Central memory CD8-positive, alpha-beta T cell (primary cell): ENCODE measurements around the gene ALDH16A1.
A peak's percentile ranks its signal among the peaks of the same experiment; 100 is the strongest.
"Not testable (repeated sequence)": the region's sequence is repeated elsewhere in the genome, so short reads cannot be mapped to it uniquely, and the experiment has no call there.

Source experiments
- ATAC-seq: fragments of 150-1000 bp; cut with Tn5 transposase; replicated peaks from 2 replicates; pipeline ENCODE4 v1.10.0; 2022; ENCODE audit warnings: mild to moderate bottlenecking, moderate FRiP score, moderate number of reproducible peaks; ENCODE audit not compliant: poor library complexity, severe bottlenecking; ENCODE audit errors: extremely low read depth
- DNase-seq, 2 donors: peaks; one replicate each; pipeline ENCODE4 v3.0.0; 2021; ENCODE audit warnings: low spot score in 2 of 2
- H3K27ac Mint-ChIP-seq: one replicate; pipeline ENCODE4 v1.8.0; 2022; ENCODE audit warnings: low read depth, mild to moderate bottlenecking, moderate library complexity, mixed read lengths
- H3K27me3 Mint-ChIP-seq: one replicate; pipeline ENCODE4 v1.8.0; 2022; ENCODE audit warnings: mixed read lengths
- H3K36me3 Mint-ChIP-seq: one replicate; pipeline ENCODE4 v1.8.0; 2022; ENCODE audit warnings: mild to moderate bottlenecking, moderate library complexity, mixed read lengths; ENCODE audit not compliant: insufficient read depth
- H3K4me1 Mint-ChIP-seq: one replicate; pipeline ENCODE4 v1.8.0; 2022; ENCODE audit warnings: mixed read lengths
- H3K4me3 Mint-ChIP-seq: one replicate; pipeline ENCODE4 v1.8.0; 2022; ENCODE audit warnings: mild to moderate bottlenecking, moderate library complexity, mixed read lengths
- H3K9me3 Mint-ChIP-seq: one replicate; pipeline ENCODE4 v1.8.0; 2022; ENCODE audit warnings: mixed read lengths

ALDH16A1 gene

DNA sequence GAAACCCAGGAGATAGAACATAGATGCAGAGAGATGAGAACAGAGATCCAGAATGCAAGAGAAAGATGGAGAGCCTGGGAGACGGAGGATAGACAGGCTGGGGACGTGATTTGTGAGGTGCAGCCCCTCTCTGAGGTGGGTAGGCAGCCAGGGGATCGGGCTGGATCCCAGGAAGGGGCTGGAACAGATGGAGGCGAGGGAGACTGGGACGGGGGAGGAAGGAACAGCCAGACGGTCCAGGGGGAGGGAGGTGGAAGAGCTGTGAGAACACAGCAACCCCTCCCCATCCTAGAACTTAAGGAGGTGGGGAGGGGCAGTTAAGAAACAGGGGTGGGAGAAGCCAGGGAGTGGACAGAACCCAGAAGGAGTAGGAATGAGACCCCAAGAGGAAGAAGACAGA is 14.8 kb upstream of the ALDH16A1 start:
- ATAC-seq = no peak
- H3K9me3 Mint-ChIP-seq = no peaks in the 10 kb centered on the region
- no peak overlapping the region for H3K4me3 Mint-ChIP-seq
- peaks cover 41% of the 10 kb centered on the region for H3K4me1 Mint-ChIP-seq
- no peak overlapping the region for H3K27ac Mint-ChIP-seq
- H3K27me3 Mint-ChIP-seq = peaks cover 91% of the 10 kb centered on the region
- peaks cover 5% of the 10 kb centered on the region for H3K36me3 Mint-ChIP-seq
- DNase-seq = no peak

DNA sequence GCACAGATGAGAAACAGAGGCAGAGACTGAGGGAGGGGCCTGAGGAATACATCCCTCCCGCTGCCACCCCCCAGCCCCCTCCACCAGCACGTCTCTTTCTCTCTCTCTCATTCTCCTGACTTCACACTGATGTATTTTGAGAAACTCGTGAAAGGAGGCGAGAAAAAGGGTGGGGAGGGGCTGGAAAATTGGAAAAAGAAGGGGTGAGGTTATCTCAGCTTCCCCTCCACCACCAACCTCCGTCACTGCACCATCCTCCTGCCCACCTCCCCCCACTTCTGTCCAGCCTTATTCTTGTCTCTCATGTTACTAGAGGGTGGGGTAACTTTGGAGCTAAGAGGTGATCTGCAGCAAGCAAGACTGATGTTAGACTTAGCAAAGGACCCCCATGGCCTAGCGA is 13.2 kb upstream of the ALDH16A1 start:
- no peak overlapping the region for H3K27ac Mint-ChIP-seq
- no peaks in the 10 kb centered on the region for H3K9me3 Mint-ChIP-seq
- peaks cover 80% of the 10 kb centered on the region for H3K27me3 Mint-ChIP-seq
- H3K4me3 Mint-ChIP-seq = no peak overlapping the region
- DNase-seq (no peak), ATAC-seq (no peak)
- H3K36me3 Mint-ChIP-seq = peaks cover 9% of the 10 kb centered on the region
- peaks cover 51% of the 10 kb centered on the region for H3K4me1 Mint-ChIP-seq

DNA sequence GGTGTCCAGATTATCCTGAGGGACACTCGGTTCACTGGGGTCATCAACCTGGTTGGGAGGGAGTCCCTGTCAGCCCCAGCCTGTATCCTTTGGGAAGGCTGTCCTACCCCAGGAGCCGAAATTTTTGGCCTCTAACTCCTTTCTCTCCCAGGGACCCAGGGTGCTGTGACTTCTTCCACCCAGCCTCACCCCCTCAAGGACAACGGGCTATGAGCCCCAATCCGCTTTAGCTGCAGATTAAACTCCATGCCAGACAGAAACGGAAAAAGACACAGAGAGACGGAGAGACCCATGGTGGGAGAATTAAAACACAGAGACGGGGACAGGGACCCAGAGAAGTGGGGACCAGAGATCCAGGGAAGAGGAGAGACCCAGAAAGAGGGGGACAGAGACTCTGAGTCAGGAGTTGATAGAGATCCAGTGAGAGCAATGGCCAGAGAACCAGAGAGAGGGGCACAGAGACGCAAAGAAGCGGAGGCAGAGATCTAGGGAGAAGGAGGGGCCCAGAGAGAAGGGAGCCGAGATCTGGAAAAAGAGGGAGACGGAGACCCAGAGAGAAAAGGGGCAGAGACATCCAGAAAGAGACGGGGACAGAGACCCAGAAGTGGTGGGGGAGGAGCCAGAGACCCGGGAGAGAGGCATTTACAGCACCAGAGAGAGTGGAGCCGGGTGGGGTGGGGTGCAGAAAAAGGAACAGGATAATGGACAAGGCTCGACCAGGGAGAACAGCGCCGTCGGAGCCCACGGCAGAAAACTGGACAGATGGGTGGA is 12.4 kb upstream of the ALDH16A1 start:
- peaks cover 56% of the 10 kb centered on the region for H3K4me1 Mint-ChIP-seq
- peak overlapping the region; percentile 53 for H3K4me3 Mint-ChIP-seq
- DNase-seq = no peak
- no peaks in the 10 kb centered on the region for H3K9me3 Mint-ChIP-seq
- H3K27ac Mint-ChIP-seq = peak overlapping the region; percentile 74
- peaks cover 9% of the 10 kb centered on the region for H3K36me3 Mint-ChIP-seq
- no peak for ATAC-seq
- H3K27me3 Mint-ChIP-seq = peaks cover 72% of the 10 kb centered on the region

DNA sequence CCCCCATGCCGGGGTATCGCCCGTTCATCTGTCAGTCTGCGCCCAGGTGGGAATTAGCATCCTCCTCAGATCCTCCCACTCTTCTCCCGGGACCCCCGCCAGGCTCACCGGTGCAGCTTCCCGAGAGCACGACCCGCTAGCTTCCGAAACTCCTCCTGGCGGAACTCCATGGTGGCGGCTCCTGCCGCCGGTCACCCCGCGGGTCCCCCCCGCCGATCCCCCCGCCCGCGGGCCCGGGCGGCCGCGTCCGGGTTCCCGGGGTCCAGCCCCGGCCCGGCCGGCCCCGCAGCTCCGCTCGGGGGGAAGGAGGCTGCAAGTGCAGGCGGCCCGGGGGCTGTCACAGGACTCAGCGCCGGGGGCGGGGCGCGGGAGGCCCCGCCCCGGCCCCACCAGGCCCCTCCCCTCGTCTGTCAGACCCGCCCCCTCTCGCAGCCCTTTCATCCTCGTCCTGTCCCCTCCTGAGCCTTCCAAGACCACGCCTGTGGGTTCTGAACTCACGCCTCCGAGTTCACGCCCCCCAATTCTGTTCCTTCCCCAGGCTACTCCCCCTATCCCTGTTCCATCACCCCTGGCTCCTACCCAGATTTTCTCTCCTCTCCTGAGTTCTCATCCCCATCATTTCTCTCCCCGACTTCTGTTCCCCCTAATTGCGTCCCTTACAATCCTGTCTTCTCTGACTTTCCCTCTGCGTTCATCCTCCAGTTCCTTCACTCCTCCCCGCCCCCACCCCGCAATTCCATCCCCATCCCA is 11.6 kb upstream of the ALDH16A1 start, which contains the start of gene SLC17A7:
SLC17A7 (minus strand) TSS at position 318 of the 750 bp plus-strand sequence; CDS start at position 170, 148 bp downstream.
- peaks cover 65% of the 10 kb centered on the region for H3K27me3 Mint-ChIP-seq
- H3K9me3 Mint-ChIP-seq = no peaks in the 10 kb centered on the region
- peak within 1 kb of the TSS; percentile 75 for H3K4me3 Mint-ChIP-seq
- ATAC-seq (no peak), DNase-seq (no peak)
- peak within 1 kb of the TSS; percentile 74 for H3K27ac Mint-ChIP-seq
- peaks cover 50% of the 10 kb centered on the region for H3K4me1 Mint-ChIP-seq
- H3K36me3 Mint-ChIP-seq = peaks cover 11% of the 10 kb centered on the region

DNA sequence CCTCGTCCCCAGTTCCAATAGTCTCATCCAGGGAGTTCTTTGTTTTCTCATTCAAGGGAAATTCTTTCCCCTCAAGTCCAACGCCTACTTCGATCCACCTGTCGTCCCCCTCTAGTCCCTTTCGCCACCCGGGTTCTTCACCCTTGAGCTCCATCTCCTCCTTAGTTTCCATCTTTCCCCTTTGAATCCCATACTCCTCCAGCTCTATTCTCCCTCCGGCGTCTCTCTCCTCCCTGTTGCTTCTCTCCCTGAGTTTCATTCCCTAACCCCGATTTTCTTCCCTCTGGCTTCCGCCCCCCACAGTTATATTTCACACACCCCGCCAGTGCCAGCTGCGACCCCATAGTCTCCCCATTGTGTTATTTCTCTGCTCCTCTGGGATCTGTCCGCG is 11.1 kb upstream of the ALDH16A1 start:
- Mint-ChIP-seq H3K4me3 (peak overlapping the region; percentile 75), H3K9me3 (no peaks in the 10 kb centered on the region), H3K27me3 (peaks cover 59% of the 10 kb centered on the region), H3K4me1 (peaks cover 46% of the 10 kb centered on the region), H3K27ac (peak overlapping the region; percentile 54), H3K36me3 (peaks cover 11% of the 10 kb centered on the region)
- no peak for DNase-seq
- no peak for ATAC-seq

DNA sequence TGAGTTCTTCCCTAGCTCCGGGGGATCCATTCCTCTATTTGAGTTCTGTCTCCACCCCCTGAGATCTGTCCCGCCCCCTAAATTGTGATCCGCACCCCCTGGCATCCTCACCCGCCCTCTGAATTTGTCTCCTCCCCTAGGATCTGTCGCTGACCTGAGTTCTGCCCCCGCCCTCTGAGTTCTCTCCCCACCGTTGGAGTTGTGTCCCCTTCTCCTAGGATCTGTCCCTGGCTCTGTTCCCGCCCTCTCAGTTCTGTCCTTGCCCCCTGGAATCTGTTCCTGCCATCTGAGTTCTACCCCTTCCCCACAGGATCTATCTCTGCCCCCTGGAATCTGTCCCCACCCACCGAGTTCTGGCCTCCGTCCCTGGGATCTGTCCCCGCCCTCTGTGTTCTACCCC is 10.7 kb upstream of the ALDH16A1 start:
- Mint-ChIP-seq H3K27ac (peak overlapping the region; percentile 54), H3K27me3 (peaks cover 55% of the 10 kb centered on the region)
- ATAC-seq = no peak

DNA sequence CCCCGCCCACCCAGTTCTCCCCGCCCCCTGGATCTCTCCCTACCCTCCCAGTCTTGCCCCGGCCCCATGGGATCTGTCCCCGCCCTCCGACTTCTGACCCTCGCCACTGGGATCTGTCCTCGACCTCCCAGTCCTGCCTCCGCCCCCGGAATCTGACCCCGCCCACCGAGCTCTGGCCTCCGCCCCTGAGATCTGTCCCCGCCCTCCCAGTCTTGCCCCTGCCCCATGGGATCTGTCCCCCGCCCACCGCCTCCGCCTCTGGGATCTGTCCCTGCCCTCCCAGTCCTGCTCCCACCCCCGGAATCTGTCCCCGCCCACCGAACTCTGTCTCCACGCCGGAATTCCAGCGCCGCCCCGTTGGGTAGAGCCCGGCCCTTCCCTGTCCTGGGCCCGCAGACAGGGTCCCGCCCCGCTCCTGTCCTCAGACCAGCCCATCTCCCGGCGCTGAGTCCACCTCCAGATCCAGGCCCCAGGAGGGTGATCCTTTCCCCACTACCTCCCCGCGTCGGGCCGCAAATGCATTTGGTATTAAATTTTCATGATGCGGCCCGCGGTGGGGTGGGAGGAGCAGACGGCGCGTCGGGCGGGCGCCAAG is 10.2 kb upstream of the ALDH16A1 start:
- Mint-ChIP-seq H3K4me1 (peaks cover 42% of the 10 kb centered on the region), H3K9me3 (no peaks in the 10 kb centered on the region), H3K4me3 (peak overlapping the region; percentile 75), H3K36me3 (peaks cover 13% of the 10 kb centered on the region), H3K27me3 (peaks cover 50% of the 10 kb centered on the region), H3K27ac (peak overlapping the region; percentile 41)
- DNase-seq (peak in 1 of 2 donors; percentile 19), ATAC-seq (peak; percentile 14)

More for the DNA sequence above, 10.7 kb upstream of the ALDH16A1 start:
- Mint-ChIP-seq H3K4me3 (peak overlapping the region; percentile 75), H3K9me3 (no peaks in the 10 kb centered on the region), H3K36me3 (peaks cover 11% of the 10 kb centered on the region), H3K4me1 (peaks cover 42% of the 10 kb centered on the region)
- no peak for DNase-seq

DNA sequence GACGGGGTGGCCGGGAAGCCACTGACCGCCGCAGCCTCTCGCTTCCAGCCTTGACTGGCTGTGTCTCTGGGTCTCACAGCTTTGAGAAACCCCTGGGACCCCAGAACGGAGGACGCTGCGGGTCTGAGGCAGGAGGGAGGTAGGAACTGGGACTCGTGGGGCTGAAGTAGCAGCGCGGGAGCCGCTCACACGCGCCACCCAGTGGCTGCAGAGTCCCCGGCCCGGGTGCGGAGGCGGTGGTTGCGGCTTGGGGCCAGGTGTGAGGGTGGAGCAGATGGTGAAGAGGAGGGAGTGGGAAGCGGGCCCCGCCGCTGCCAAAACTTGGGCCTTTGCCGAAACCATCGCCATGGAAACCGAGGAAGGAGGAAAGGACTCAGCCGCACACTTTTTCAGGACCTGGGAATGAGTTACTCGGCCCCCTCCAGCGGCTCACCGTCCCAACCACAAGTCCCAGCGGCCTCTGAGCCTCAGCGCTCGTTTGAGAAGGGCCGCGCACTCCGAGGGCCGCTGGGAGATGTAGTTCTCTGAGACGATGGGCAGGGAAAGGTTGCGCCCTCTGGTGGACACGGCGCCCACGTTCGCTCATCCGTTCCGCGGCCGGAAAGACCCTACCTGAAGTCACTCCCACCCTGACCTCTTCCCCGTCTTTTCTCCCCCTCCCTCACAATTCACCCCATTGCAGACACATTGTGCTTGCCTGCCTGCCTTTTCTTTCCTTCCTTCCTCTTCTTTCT is 9.5 kb upstream of the ALDH16A1 start:
- Mint-ChIP-seq H3K27me3 (peaks cover 43% of the 10 kb centered on the region), H3K4me3 (peak overlapping the region; percentile 75), H3K36me3 (peaks cover 14% of the 10 kb centered on the region), H3K27ac (peak overlapping the region; percentile 41), H3K4me1 (peaks cover 48% of the 10 kb centered on the region), H3K9me3 (no peaks in the 10 kb centered on the region)
- peak; percentile 88 to 94 for DNase-seq
- peak; percentile 94 for ATAC-seq

DNA sequence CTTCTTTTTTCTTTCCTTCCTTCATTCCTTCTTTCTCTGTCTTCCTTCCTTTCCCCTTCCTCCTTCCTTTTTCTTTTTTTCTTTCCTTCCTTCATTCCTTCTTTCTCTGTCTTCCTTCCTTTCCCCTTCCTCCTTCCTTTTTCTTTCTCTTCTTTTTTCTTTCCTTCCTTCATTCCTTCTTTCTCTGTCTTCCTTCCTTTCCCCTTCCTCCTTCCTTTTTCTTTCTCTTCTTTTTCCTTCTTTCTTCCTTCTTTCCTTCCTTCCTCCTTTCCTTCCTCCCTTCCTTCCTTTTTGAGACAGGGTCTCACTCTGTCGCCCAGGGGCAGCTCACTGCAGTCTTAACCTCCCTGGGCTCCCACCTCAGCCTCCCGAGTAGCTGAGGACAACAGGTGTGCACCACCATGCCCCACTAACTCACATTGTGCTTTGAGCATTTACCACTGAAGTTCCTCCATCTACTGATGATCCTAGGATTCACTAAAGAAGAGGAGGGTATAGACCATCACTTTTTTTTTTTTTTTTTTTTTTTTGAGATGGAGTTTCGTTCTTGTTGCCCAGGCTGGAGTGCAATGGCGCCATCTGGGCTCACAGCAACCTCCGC is 8.8 kb upstream of the ALDH16A1 start:
- peaks cover 55% of the 10 kb centered on the region for H3K4me1 Mint-ChIP-seq
- H3K27me3 Mint-ChIP-seq = peaks cover 37% of the 10 kb centered on the region
- H3K36me3 Mint-ChIP-seq = peaks cover 16% of the 10 kb centered on the region
- DNase-seq, ATAC-seq, H3K9me3 Mint-ChIP-seq: not testable (repeated sequence)
- H3K4me3 Mint-ChIP-seq = peak overlapping the region; percentile 75
- peak overlapping the region; percentile 41 for H3K27ac Mint-ChIP-seq

DNA sequence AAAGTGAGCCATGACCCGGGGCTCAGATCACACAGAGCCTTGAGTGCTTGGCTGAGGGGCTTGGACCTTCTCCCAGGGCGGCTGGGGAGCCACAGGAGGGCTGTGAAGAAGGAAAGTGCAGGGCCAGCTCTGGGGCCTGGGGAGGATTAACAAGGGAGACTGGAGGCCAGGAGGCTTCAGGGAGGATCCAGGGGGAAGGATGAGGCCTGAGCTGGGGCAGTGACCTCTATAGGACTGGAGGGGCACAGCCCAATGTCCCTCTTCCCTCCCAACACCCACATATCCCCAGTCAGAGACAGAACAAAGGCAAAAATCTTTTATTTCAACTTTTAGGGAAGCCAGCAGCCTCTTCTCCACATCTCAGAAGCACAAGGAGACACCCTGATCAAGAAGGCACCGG is 7.0 kb upstream of the ALDH16A1 start:
- peaks cover 17% of the 10 kb centered on the region for H3K36me3 Mint-ChIP-seq
- H3K4me1 Mint-ChIP-seq = peaks cover 65% of the 10 kb centered on the region
- H3K27me3 Mint-ChIP-seq = peaks cover 19% of the 10 kb centered on the region
- DNase-seq (no peak), ATAC-seq (no peak)
- no peak overlapping the region for H3K4me3 Mint-ChIP-seq
- H3K27ac Mint-ChIP-seq = no peak overlapping the region
- no peaks in the 10 kb centered on the region for H3K9me3 Mint-ChIP-seq

DNA sequence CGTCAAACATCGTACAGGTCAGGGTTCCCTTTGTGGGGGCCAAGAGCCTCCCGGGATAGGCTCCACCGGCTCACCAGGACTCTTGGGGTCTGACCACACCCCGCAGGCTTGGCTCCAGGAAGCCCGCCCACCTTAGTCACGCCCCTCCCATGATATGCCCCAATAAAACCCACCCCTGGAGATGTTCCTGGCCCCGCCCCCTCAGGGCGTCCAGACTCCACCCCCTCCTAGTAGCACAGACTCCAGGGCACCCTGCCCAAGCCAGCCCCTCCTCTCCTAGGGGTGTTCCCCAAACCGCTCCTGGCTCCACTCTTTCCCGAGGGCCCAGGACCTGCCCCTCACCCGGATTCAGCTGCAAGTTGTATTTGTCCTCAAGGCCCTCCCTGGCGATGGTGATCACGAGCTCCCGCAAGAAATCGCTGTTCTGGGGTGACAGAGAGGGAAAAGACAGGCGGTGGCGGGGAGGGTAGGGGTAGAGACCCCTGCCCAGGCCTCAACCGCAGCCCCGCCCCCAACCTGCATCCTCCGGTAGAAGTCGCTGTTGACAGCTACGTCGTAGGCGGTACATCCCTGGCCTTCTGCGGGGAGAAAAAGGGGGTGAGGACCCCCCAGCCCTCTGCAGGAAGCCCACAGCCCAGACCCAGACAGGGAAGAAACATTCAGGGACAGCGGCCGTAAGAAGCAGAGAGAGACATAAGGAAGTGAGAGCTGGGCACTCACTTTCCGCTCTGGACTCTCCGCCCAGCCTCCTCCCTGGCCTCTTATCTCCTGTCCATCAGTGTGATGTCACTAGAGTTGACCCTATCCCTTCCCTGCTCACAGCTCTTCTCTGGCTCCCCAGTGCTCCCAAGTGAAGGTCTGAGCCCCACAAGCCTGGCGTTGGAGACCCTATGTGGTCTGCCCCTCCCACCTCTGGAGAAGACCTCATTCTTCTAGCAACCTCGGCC is 5.3 kb upstream of the ALDH16A1 start:
- ATAC-seq = no peak
- Mint-ChIP-seq H3K27ac (peak overlapping the region; percentile 41), H3K36me3 (peaks cover 26% of the 10 kb centered on the region), H3K9me3 (no peaks in the 10 kb centered on the region), H3K4me3 (no peak overlapping the region), H3K27me3 (peaks cover under 1% of the 10 kb centered on the region), H3K4me1 (peaks cover 63% of the 10 kb centered on the region)
- DNase-seq = no peak
